ENCODE measurements around the gene LRRC27.

The LRRC27 gene

GRCh38 chr10:132301371-132302330 lies 30.3 kb upstream of the LRRC27 start:
- DNase-seq (ENCODE audit: low read depth), result no peak

DNA sequence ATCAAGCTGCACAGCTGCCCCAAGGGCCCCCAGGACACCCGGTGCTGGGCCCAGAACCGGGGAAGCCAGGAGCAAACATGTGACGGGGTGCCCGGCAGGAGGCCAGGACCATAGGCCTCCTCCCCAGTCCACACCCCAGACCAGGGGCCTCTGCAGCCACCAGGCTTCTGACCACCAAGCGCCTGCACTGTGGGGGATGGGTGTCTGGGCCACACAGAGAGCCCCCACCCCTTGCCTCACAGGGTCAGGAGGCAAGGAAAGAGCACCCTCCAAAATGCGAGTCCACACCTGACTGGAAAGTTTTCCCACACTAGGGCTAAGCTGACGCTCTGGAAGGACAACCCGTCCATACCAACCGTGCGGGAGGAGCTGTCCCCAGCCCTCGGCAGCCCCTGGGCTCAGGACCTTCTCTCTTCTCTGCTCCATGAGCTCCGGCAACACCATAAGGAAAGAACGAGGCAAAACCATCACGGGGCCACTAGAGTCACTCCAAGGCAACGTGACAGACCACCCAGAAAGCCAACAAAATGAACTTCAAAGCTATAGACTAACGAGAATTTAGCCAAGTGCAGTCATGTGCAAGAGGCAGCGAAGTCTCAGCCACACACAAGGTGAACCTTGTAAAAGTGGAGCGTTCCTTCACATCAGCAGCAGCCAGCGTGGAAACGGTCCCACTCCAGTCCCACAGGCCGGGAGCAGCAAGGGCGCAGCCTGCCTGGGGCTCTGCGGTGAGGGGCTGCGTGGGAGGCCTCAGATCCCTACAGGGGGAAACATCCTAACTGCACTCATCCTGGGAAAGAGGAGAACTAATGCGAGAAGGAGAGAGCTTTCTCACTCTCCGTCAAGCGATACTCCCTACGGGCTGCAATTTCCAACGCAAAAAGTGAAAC lies 29.3 kb upstream of the LRRC27 start:
- no peak for DNase-seq (ENCODE audit: low read depth)

- DNase-seq (ENCODE audit: low read depth), result no peak
These were observed 28.5 kb upstream of the LRRC27 start for GRCh38 chr10:132303361-132304115.

- DNase-seq (ENCODE audit: low read depth), result no peak
These were observed 27.1 kb upstream of the LRRC27 start for GRCh38 chr10:132304756-132305509.

DNA sequence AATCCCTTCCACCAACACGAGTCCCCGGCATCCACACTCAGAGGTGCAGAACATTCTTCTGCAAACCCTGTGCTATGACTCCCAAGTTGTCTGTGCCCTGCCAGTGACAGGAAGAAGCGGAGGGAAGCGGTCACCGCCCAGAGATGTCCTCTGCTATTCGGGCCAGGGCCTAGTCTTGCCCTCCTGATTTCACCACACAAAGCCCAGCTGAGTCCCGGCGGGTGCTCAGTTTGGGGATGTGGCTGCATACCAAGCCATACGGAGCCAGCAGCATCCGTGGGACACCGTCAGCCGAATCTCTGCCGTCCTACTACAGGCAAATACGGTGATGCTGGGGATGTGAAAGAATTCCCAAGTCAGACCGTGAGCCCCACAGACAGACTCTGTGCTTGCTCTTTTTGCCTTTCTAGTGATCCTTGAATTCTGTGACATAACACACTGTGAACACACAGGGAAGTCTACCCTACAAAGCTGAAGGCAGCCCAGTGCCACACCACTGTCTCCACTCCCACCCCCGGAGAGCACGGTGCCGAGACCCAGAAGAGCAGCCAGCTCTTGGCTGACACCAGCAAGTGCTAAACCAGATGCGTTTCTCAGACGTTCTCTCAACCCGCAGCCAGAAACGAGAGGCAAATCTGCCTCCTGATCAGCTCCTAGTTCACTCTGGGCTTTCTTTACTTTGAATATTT lies 26.2 kb upstream of the LRRC27 start:
- DNase-seq (ENCODE audit: low read depth), result no peak

- DNase-seq (ENCODE audit: low read depth), result no peak
These were observed 25.7 kb upstream of the LRRC27 start for GRCh38 chr10:132306343-132306685.

- DNase-seq (ENCODE audit: low read depth), result no peak
These were observed 24.9 kb upstream of the LRRC27 start for GRCh38 chr10:132306864-132307751.

- no peak for DNase-seq (ENCODE audit: low read depth)
These were observed 24.0 kb upstream of the LRRC27 start, which contains the start of gene STK32C for GRCh38 chr10:132307823-132308586. Gene STK32C (minus strand): TSS chr10:132307950. CDS start chr10:132307833, 117 bp downstream.

DNA sequence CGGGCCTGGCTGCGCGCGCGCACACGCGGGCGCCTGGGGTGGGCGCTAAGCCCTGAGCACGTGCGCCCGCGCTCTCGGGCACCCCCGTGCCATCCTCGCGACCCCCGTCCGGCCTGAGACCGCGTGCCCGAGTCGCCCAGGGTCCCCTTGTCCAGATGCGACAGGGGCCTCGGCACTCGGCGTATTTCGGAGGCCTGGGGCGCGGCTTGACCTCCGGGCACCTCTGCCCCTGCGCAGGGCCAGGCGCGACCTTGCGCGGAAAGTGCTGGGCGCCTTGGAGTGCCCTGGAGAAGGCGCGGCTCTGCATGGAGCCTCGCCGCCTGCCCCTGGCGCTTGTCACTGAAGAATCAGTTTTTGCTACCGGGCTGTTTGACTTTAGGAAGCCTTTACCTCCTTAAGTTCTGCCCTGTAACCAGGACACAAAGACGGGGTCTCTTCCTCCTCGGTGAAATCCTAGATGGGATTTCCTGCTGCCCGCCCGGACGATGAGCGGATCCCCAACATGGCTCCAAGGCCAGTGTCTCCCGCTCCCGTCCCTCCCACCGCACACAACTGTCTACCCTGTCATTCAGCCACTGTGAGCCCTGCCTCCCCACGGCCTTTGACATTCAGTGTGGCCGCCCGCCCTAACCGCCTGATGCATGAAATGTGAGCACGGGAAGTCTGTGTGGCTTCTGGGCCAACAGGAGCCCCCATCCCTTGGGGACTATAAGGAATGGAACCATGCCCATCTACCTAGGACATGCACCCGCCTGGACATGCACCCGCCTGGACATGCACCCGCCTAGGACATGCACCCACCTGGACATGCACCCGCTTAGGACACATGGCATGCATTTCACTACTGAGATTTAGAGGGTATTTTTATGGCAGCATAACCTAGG lies 23.2 kb upstream of the LRRC27 start:
- no peak for DNase-seq (ENCODE audit: low read depth)

DNA sequence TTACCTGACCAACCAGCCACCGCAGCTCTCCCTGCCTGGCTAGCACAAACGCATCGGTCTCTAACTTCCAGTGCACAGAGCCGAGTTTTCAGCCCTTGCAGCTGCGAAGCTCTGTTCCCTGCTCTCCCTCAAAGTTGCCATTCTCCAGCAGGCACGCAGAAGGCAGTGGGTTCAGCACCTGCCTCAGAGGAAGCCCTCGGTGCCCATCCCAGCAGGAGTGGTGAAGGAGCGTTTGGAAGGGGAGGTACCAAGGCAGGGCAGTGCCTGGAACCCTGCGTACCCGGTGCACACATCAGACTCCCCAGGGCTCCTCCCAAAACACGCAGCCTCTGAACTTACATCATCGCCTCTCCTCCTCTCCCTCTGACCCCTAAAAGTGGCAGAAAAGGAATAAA lies 22.5 kb upstream of the LRRC27 start:
- no peak for DNase-seq (ENCODE audit: low read depth)

DNA sequence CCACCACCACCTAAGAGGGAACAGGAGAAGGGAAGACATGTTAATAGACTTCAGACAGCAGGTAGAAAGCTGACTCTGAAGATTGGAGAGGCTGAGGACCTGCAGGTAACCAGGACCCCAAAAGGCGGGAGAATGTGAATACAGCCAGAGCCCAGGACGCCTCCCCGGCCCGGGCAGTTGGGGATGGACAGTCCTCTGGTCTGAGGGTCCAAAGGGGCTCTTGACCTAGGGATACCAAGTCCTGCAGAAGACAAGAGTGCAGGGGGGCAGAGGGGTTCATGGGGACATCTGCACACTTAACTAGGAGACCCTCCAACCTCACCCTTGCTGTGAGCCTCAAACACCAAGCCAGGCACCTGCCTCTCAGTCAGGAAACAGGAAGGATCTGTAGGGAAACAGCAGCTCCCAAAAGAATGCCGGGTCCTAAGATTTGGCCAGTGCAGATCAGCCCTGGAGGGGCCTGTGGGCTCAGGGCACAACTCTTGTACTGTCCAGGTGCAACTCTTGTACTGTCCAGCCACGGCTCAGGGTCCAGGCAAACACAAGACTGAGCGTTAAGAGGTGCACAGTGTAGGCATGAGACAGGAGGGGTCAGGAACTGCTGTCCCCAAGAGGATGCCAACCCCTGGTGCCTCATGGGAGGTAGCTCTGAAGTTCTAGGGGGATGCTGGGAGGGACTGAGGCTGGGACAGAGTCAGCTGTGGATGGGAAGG lies 22.0 kb upstream of the LRRC27 start:
- DNase-seq (ENCODE audit: low read depth), result no peak

DNA sequence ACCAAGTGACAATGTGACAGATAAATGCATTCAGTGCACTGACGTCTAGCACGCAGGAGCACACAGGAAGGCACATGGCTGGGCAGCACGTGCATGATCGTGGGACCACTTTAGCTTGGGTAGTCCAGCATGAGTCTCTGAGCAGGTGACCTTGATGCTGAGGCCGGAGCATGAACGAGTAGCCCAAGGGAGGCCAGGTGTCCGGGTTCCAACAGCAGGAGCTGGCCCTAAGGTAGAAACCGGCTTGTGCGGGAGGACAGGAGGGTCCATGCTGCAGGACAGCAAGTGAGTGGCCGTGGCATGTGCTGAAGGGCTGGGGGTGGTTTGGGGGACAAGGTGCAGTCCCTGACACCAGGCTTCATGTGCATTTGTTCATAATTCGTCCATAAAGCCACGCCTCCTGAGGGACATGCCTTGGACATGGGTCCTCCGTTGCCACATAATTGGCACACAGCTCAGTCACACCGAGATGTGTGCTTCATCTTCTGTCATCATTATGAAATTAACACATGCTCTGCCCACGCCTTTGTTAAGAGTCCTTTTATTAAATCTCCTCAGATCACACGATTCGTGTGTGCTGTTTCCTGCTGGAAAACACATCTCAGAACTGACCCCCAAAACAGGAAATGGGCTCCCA lies 21.2 kb upstream of the LRRC27 start:
- no peak for DNase-seq (ENCODE audit: low read depth)

- no peak for DNase-seq (ENCODE audit: low read depth)
These were observed 20.6 kb upstream of the LRRC27 start for GRCh38 chr10:132311338-132311939.

DNA sequence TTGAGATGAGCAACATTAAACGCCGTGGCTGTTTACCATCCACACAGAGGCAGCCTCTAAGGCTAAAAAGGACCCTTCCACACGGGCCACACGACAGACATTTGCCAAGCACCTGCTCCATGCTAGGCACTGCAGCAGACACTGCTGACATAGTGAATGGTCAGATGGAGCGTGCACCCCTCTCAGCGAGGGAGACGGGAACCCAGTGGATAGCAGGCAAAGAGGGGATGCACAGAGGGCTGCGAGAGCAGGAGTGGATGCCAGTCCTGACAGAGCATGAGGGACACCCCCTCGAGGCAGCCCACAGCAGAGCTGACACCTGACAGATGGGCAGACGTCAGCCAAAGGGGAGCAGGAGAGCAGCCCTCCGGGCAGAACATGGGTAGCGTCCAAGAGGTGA lies 18.7 kb upstream of the LRRC27 start:
- DNase-seq (ENCODE audit: low read depth), result no peak

DNA sequence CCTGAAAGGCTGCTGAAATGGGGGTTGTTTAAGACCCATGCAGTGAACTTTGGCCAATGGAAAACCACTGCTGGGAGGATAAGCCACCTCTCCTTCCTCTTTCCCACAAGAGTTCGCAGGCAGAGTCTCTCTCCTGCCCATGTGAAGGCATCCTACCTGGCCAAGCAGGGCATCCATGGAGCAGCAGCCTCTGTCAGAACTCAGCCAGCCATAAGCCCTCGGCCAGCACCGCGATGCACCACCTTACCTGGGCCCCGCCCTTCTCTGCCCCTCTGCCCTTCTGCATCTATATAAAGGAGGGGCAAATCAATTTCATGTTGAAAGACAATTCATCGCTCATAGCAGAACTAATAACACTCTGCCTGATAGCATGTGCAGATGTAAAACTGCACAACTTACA lies 18.1 kb upstream of the LRRC27 start:
- no peak for DNase-seq (ENCODE audit: low read depth)

DNA sequence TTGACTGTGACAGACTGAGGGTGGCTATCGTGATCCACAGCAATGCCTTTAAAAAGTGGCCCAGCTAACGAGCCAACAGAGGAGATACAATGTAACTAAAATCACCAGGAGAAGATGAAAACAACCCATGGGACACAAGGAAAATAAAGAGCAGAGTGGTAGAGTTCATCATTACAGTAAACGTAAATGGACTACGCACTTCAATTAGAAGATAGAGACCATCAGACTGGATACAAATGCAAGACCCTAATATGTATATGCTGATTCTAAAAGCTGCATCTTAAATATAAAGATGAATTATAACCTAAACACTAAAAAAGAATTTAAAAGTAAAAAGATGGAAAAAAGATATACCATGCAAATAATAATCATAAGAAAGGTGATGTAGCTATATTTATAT lies 17.7 kb upstream of the LRRC27 start:
- DNase-seq (ENCODE audit: low read depth), result no peak

Measured in HS-5 (cell line).